ENCODE measurements around the gene CGB3. TPM values are rescaled to one million over a fixed set of nuclear protein-coding genes. Genes with fewer than 3 reads are reported as not detected.

CGB3 gene
- total RNA-seq, 1 donor from 2014 or later, result not detected

DNA sequence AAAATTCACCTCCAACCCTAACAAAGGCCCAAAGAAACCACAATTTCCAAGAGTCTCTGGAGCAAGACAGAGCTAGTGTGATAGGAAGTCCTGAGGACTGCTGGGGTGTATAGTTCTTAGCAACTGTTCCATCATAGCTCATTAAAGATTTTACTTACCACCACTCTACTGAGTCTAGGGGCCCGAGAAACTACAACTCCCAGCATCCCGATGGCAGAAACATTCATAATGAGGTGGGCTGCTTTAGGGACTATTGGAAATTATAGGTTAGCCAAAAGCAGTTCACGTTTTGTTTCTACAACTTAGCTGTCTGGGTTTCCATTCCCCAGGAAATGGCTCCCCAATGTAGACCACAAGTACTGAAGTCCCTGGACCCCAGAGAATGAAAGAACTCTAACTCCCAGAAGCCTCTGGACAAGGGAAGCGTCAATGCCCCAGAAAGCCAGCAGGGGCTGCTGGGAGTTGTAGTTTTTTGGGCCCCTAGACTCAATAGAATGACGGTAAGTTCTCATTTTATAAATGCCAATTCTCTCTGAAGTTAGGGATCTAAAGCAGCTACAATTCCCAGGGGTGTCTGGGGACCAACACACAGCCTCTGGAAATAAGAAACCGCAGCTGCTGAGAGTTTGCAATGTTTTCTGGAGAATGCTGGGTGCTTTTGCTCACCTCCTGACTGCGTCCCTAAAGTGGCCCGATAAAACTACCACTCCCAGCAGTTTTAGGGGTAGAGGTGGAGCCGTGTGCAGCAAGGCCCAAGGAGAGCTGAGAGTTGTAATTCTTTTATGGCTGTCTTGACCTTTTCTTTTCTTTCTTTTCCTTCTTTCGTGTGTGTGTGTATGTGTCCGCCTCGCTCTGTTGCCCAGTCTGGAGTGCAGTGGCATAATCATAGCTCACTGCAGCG lies 47.9 kb downstream of the CGB3 start:
- Histone ChIP-seq H3K4me3 (ENCODE audit: low read depth, low read length) (no peak overlapping the region), H3K27me3 (ENCODE audit: control insufficient read depth, insufficient read depth, low read length) (no peaks in the 10 kb centered on the region), H3K36me3 (ENCODE audit: control insufficient read depth, insufficient read depth, low read length) (peaks cover 12% of the 10 kb centered on the region)
- DNase-seq (ENCODE audit: low read depth) (no peak), FAIRE-seq (no peak)
- TF ChIP-seq, protein P1, sequence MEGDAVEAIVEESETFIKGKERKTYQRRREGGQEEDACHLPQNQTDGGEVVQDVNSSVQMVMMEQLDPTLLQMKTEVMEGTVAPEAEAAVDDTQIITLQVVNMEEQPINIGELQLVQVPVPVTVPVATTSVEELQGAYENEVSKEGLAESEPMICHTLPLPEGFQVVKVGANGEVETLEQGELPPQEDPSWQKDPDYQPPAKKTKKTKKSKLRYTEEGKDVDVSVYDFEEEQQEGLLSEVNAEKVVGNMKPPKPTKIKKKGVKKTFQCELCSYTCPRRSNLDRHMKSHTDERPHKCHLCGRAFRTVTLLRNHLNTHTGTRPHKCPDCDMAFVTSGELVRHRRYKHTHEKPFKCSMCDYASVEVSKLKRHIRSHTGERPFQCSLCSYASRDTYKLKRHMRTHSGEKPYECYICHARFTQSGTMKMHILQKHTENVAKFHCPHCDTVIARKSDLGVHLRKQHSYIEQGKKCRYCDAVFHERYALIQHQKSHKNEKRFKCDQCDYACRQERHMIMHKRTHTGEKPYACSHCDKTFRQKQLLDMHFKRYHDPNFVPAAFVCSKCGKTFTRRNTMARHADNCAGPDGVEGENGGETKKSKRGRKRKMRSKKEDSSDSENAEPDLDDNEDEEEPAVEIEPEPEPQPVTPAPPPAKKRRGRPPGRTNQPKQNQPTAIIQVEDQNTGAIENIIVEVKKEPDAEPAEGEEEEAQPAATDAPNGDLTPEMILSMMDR (IDR thresholded peaks at IDR 0.05; ENCODE audit: insufficient read depth, low read length, severe bottlenecking), result no peak

Other genes starting within 250 kb of the CGB3 start
- 14.0 and 21.3 TPM in 2 replicates for gene BCAT2, start 213.3 kb downstream of the CGB3 start, total RNA-seq
- 1.3 and 1.9 TPM in 2 replicates for gene HSD17B14, start 187.8 kb downstream of the CGB3 start, total RNA-seq
- 0.79 and 2.2 TPM in 2 replicates for gene PLEKHA4, start 155.7 kb downstream of the CGB3 start, total RNA-seq
- gene PPP1R15A, start 151.9 kb downstream of the CGB3 start, total RNA-seq, result 118 and 168 TPM in 2 replicates
- not detected in 2 replicates for gene TULP2, start 125.6 kb downstream of the CGB3 start, total RNA-seq
- gene NUCB1, start 124.0 kb downstream of the CGB3 start, total RNA-seq, result 88.2 and 91.7 TPM in 2 replicates
- gene DHDH, start 90.6 kb downstream of the CGB3 start, total RNA-seq, result 9.2 and 10.8 TPM in 2 replicates
- gene BAX, start 69.5 kb downstream of the CGB3 start, total RNA-seq, result 64.8 and 68.2 TPM in 2 replicates
- 787 and 1,701 TPM in 2 replicates for gene FTL, start 59.0 kb downstream of the CGB3 start, total RNA-seq
- 25.5 and 28.9 TPM in 2 replicates for gene GYS1, start 31.0 kb downstream of the CGB3 start, total RNA-seq
- 154 and 267 TPM in 2 replicates for gene RUVBL2, start 30.4 kb downstream of the CGB3 start, total RNA-seq
- gene LHB, start 7.2 kb downstream of the CGB3 start, total RNA-seq, result 0.38 TPM in 1 of 2 replicates, not detected in the other
- not detected in 2 replicates for gene CGB2, start 7.6 kb upstream of the CGB3 start, total RNA-seq
- not detected in 2 replicates for gene CGB1, start 12.6 kb upstream of the CGB3 start, total RNA-seq
- 0.26 and 0.64 TPM in 2 replicates for gene CGB5, start 19.5 kb upstream of the CGB3 start, total RNA-seq
- 0.26 TPM in 1 of 2 replicates, not detected in the other for gene CGB8, start 24.8 kb upstream of the CGB3 start, total RNA-seq
- 1.1 and 1.2 TPM in 2 replicates for gene CGB7, start 33.4 kb upstream of the CGB3 start, total RNA-seq
- 3.2 and 9.9 TPM in 2 replicates for gene NTF4, start 40.5 kb upstream of the CGB3 start, total RNA-seq
- not detected in 2 replicates for gene KCNA7, start 48.4 kb upstream of the CGB3 start, total RNA-seq
- gene SNRNP70, start 61.1 kb upstream of the CGB3 start, total RNA-seq, result 74.5 and 126 TPM in 2 replicates
- gene LIN7B, start 90.0 kb upstream of the CGB3 start, total RNA-seq, result 3.2 and 6.5 TPM in 2 replicates
- 0.53 and 1.9 TPM in 2 replicates for gene C19orf73, start 94.8 kb upstream of the CGB3 start, total RNA-seq
- gene PPFIA3, start 95.2 kb upstream of the CGB3 start, total RNA-seq, result 1.3 and 2.2 TPM in 2 replicates
- not detected in 2 replicates for gene HRC, start 131.1 kb upstream of the CGB3 start, total RNA-seq
- gene TRPM4, start 133.5 kb upstream of the CGB3 start, total RNA-seq, result 11.1 and 18.6 TPM in 2 replicates

Measured in bronchial epithelial cell (primary cell).